CD14-positive monocyte (primary cell): ENCODE results near the gene TSHZ2. TPM values are rescaled to one million over a fixed set of nuclear protein-coding genes. Genes with fewer than 3 reads are reported as not detected.

Source experiments
- DNase-seq, 3 donors: peaks; one replicate each; pipeline ENCODE4 v3.0.0-alpha.2; 2011 to 2022
- H2AFZ ChIP-seq: 2 replicates; pipeline ENCODE4 v1.6.0; 2012; ENCODE audit warnings: mild to moderate bottlenecking, low read depth, low read length, inconsistent platforms; ENCODE audit not compliant: insufficient read depth, poor library complexity, severe bottlenecking
- H3K27ac ChIP-seq, 2 donors: 1 replicate in 1 of 2; 2 replicates in 1 of 2; pipeline ENCODE4 v1.5.1; 2012 to 2013; ENCODE audit warnings: low read length in 2 of 2, control low read depth in 1 of 2, inconsistent platforms in 1 of 2, low read depth in 1 of 2, mild to moderate bottlenecking in 1 of 2
- H3K27me3 ChIP-seq, 2 donors: one replicate each; pipeline versions ENCODE4 v1.6.0 to v1.6.1; 2011 to 2013; ENCODE audit warnings: low read length in 2 of 2; ENCODE audit not compliant: control insufficient read depth in 2 of 2, insufficient read depth in 2 of 2
- H3K36me3 ChIP-seq, 2 donors: replicated peaks in 1 of 2; 1 replicate in 1 of 2; 2 replicates in 1 of 2; pipeline versions ENCODE4 v1.5.1 to v1.6.1; 2012 to 2013; ENCODE audit warnings: low read length in 2 of 2, control low read depth in 1 of 2, inconsistent platforms in 1 of 2, mild to moderate bottlenecking in 1 of 2; ENCODE audit not compliant: insufficient read depth in 2 of 2, control insufficient read depth in 1 of 2
- H3K4me1 ChIP-seq, 2 donors: 1 replicate in 1 of 2; 2 replicates in 1 of 2; pipeline versions ENCODE4 v1.5.1 to v1.6.1; 2012 to 2013; ENCODE audit warnings: low read length in 2 of 2, control low read depth in 1 of 2, inconsistent platforms in 1 of 2, mild to moderate bottlenecking in 1 of 2, moderate library complexity in 1 of 2; ENCODE audit not compliant: insufficient read depth in 2 of 2, control insufficient read depth in 1 of 2
- H3K4me2 ChIP-seq: replicated peaks from 2 replicates; pipeline ENCODE3; 2012; ENCODE audit warnings: low read length, moderate library complexity, mild to moderate bottlenecking; ENCODE audit not compliant: poor library complexity, severe bottlenecking; ENCODE audit errors: extremely low read depth
- H3K4me3 ChIP-seq, 3 experiments: fragments of 200-600 bp in 1 of 3; sonication (generic) in 1 of 3; replicated peaks in 1 of 3; 1 replicate in 2 of 3; 2 replicates in 1 of 3; pipeline ENCODE4 v1.5.1; 2011 to 2013; ENCODE audit warnings: low read length in 3 of 3, mild to moderate bottlenecking in 3 of 3, control low read depth in 2 of 3, low read depth in 2 of 3, inconsistent platforms in 1 of 3, moderate library complexity in 1 of 3
- H3K79me2 ChIP-seq: 2 replicates; pipeline ENCODE4 v1.6.0; 2012; ENCODE audit warnings: mild to moderate bottlenecking, control low read depth, inconsistent platforms, low read length, moderate library complexity; ENCODE audit not compliant: insufficient read depth
- H3K9ac ChIP-seq: 2 replicates; pipeline ENCODE4 v1.6.0; 2017; ENCODE audit warnings: low read length, mild to moderate bottlenecking; ENCODE audit not compliant: insufficient read depth, poor library complexity, severe bottlenecking
- H3K9me3 ChIP-seq, 2 donors: replicated peaks in 1 of 2; 1 replicate in 1 of 2; 2 replicates in 1 of 2; pipeline versions ENCODE4 v1.5.1 to v1.6.1; 2012 to 2013; ENCODE audit warnings: low read length in 2 of 2, control low read depth in 1 of 2; ENCODE audit not compliant: control insufficient read depth in 1 of 2, insufficient read depth in 1 of 2
- H4K20me1 ChIP-seq: 2 replicates; pipeline ENCODE4 v1.6.0; 2012; ENCODE audit warnings: mild to moderate bottlenecking, low read length, control low read depth, moderate library complexity; ENCODE audit not compliant: insufficient read depth
- H3K27ac Mint-ChIP-seq, 7 donors: one replicate each; pipeline ENCODE4 v1.8.0; 2020; ENCODE audit warnings: mild to moderate bottlenecking in 7 of 7, mixed read lengths in 7 of 7, moderate library complexity in 6 of 7, inconsistent platforms in 2 of 7
- H3K27me3 Mint-ChIP-seq, 3 donors: one replicate each; pipeline ENCODE4 v1.8.0; 2021 to 2022; ENCODE audit warnings: low read depth in 3 of 3, mild to moderate bottlenecking in 3 of 3, mixed read lengths in 3 of 3, moderate library complexity in 3 of 3, inconsistent platforms in 1 of 3
- H3K36me3 Mint-ChIP-seq, 2 donors: one replicate each; pipeline ENCODE4 v1.8.0; 2020; ENCODE audit warnings: mixed read lengths in 2 of 2, inconsistent platforms in 1 of 2, mild to moderate bottlenecking in 1 of 2
- H3K4me1 Mint-ChIP-seq: one replicate; pipeline ENCODE4 v1.8.0; 2020; ENCODE audit warnings: mild to moderate bottlenecking, mixed read lengths
- H3K4me3 Mint-ChIP-seq, 2 donors: one replicate each; pipeline ENCODE4 v1.8.0; 2020; ENCODE audit warnings: mild to moderate bottlenecking in 2 of 2, mixed read lengths in 2 of 2, moderate library complexity in 1 of 2
- H3K9me3 Mint-ChIP-seq, 7 donors: one replicate each; pipeline ENCODE4 v1.8.0; 2020 to 2022; ENCODE audit warnings: mixed read lengths in 7 of 7, mild to moderate bottlenecking in 6 of 7, moderate library complexity in 6 of 7, inconsistent platforms in 2 of 7
- CTCF ChIP-seq: fragments of 200-600 bp; IDR thresholded peaks from one replicate; pipeline ENCODE4 v1.8.0; 2022; ENCODE audit warnings: antibody characterized with exemption, mild to moderate bottlenecking
- WGBS: methylation state at CpG from one replicate; pipeline ENCODE4 v1.1.5; 2013; ENCODE audit warnings: missing lambda C conversion rate; ENCODE audit not compliant: insufficient coverage; 5-methylcytosine and 5-hydroxymethylcytosine counted together
- intact Hi-C, 2 donors: fragments of 100-400 bp; cut with micrococcal nuclease; formaldehyde crosslinking; loops; one replicate each; pipeline versions ENCODE4 v1.15.0 to v1.15.1; 2023
- polyA plus RNA-seq, 3 donors: library from polyadenylated mRNA; depleted of rRNA in 1 of 3; unstranded in 2 of 3; stranded (reverse) in 1 of 3; fragments of 300-500 nt in 2 of 3; fragments of >200 nt in 1 of 3; fragmentation: Illumina TruSeq in 2 of 3; gene quantifications; 1 replicate in 2 of 3; 2 replicates in 1 of 3; pipeline ENCODE4 v1.2.3, GENCODE V29; 2012 to 2021

Gene TSHZ2
- polyA plus RNA-seq, 3 donors: not detected

DNA sequence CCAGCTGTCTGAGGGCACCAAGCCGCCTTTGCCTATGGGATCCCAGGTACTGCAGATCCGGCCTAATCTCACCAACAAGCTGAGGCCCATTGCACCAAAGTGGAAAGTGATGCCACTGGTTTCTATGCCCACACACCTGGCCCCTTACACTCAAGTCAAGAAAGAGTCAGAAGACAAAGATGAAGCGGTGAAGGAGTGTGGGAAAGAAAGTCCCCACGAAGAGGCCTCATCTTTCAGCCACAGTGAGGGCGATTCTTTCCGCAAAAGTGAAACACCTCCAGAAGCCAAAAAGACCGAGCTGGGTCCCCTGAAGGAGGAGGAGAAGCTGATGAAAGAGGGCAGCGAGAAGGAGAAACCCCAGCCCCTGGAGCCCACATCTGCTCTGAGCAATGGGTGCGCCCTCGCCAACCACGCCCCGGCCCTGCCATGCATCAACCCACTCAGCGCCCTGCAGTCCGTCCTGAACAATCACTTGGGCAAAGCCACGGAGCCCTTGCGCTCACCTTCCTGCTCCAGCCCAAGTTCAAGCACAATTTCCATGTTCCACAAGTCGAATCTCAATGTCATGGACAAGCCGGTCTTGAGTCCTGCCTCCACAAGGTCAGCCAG is 283.0 kb downstream of the TSHZ2 start:
- no peaks in the 10 kb centered on the region for H3K36me3 ChIP-seq
- no peak overlapping the region for H3K4me2 ChIP-seq
- H3K4me1 ChIP-seq: no peaks in the 10 kb centered on the region
- no peak for TF ChIP-seq CTCF
- H3K9me3 ChIP-seq: no peaks in the 10 kb centered on the region
- Mint-ChIP-seq H3K27ac (no peak overlapping the region), H3K9me3 (peaks cover 0 to 10% (median 2%) of the 10 kb centered on the region in 7 donors), H3K4me3 (no peak overlapping the region), H3K4me1 (no peaks in the 10 kb centered on the region), H3K36me3 (no peaks in the 10 kb centered on the region), H3K27me3 (peaks cover 0 to 8% (median 0%) of the 10 kb centered on the region in 3 donors)
- H4K20me1 ChIP-seq: no peaks in the 10 kb centered on the region
- no peak overlapping the region for H3K27ac ChIP-seq
- H3K79me2 ChIP-seq: no peaks in the 10 kb centered on the region
- H3K4me3 ChIP-seq: no peak overlapping the region
- WGBS: 96% methylated on average over 16 of the region's 18 CpGs
- H2AFZ ChIP-seq: no peak overlapping the region
- H3K27me3 ChIP-seq: no peaks in the 10 kb centered on the region
- no peak for DNase-seq
- intact Hi-C loops: no loop called here
- no peak overlapping the region for H3K9ac ChIP-seq

DNA sequence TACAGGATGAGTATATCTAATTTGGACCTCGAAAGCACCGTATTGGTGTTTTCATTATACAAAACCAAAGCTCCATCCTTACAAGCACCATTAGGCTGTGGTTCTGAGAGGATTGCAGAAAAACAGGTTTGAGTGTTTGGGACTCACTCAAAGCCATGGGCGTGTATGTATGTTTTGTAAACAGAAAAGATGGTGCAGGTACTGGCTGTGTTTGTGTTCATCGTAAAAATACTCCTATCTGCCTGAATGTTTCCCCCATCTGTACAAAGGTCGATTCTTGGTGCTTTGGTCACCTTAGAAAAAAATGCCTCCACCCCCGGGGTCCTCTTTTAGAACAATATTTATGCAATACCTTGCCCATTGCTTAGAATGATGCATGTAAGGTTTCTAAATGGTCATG is 286.6 kb downstream of the TSHZ2 start:
- no peak overlapping the region for H3K4me3 Mint-ChIP-seq
- no peak overlapping the region for H3K4me2 ChIP-seq
- no peak overlapping the region for H3K27ac ChIP-seq
- no peaks in the 10 kb centered on the region for H3K79me2 ChIP-seq
- H3K27me3 ChIP-seq: no peaks in the 10 kb centered on the region
- no peak for TF ChIP-seq CTCF
- H4K20me1 ChIP-seq: no peaks in the 10 kb centered on the region
- DNase-seq: no peak
- H3K9me3 ChIP-seq: no peaks in the 10 kb centered on the region
- whole genome bisulfite sequencing: no CpG with 5 or more reads among the region's 6 CpGs
- no peak overlapping the region for H3K4me3 ChIP-seq
- no peak overlapping the region for H2AFZ ChIP-seq
- H3K4me1 Mint-ChIP-seq: no peaks in the 10 kb centered on the region
- H3K4me1 ChIP-seq: no peaks in the 10 kb centered on the region
- H3K9me3 Mint-ChIP-seq: peaks cover 0 to 10% (median 2%) of the 10 kb centered on the region in 7 donors
- H3K27me3 Mint-ChIP-seq: peaks cover 0 to 9% (median 0%) of the 10 kb centered on the region in 3 donors
- no peak overlapping the region for H3K9ac ChIP-seq
- H3K27ac Mint-ChIP-seq: no peak overlapping the region
- H3K36me3 Mint-ChIP-seq: no peaks in the 10 kb centered on the region
- H3K36me3 ChIP-seq: no peaks in the 10 kb centered on the region
- intact Hi-C loops: no loop called here
